ENCODE data around the gene ROR1. TPM values are rescaled to one million over a fixed set of nuclear protein-coding genes. Genes with fewer than 3 reads are reported as not detected.

Gene ROR1
- total and polyA plus RNA-seq, 2 of the 13 experiments (the other 11 are each of a cell fraction or from before 2014, with no cell fraction given) = 0.58 to 2.3 TPM

- no peaks in the 10 kb centered on the region for H3K79me2 ChIP-seq (ENCODE audit: insufficient read depth, low read length)
- H3K9me3 ChIP-seq (ENCODE audit: low read length) = no peaks in the 10 kb centered on the region
- ATAC-seq = no peak
- in situ Hi-C loops (cut with HindIII; ENCODE audit: extremely low pct_ligation_motif_present, low pct_unique_long_range_greater_than_20kb) = no loop called here
- H3K27me3 ChIP-seq (ENCODE audit: control insufficient read depth in 1 of 2, insufficient read depth in 2 of 2, low read length in 2 of 2) = no peaks in the 10 kb centered on the region
- WGBS (ENCODE audit: low lambda C conversion rate) = 66% methylated on average over 2 of the region's 2 CpGs
- no peaks in the 10 kb centered on the region for H4K20me1 ChIP-seq (ENCODE audit: insufficient read depth, low read length)
- POLR2A ChIA-PET = no interaction called here
- no peak for DNase-seq (ENCODE audit: low spot score)
- no peak for FAIRE-seq
- no peak overlapping the region for H3K9ac ChIP-seq (ENCODE audit: insufficient read depth, low read depth, low read length)
- BruUV-seq (replicated peaks) = no TSS peak
- no peak overlapping the region for H3K27ac ChIP-seq (ENCODE audit: extremely low read length, insufficient read depth, low read length)
- H3K4me2 ChIP-seq (ENCODE audit: low read depth, low read length) = no peak overlapping the region
- intact Hi-C loops (cut with micrococcal nuclease; ENCODE audit: unreplicated experiment) = no loop called here
- H3K4me3 ChIP-seq (replicated peaks in 1 of 3; ENCODE audit: insufficient read depth in 1 of 3, low read depth in 2 of 3, low read length in 3 of 3) = no peak overlapping the region
- TF ChIP-seq MIXL1 (CRISPR knock-in tag; IDR thresholded peaks at IDR 0.05) = no peak
- no peak for TF ChIP-seq PAF1 (CRISPR knock-in tag; IDR thresholded peaks at IDR 0.05)
- CTCF ChIA-PET (ENCODE audit: low intra/inter-chr PET ratio, low total read pairs) = no interaction called here
- H3K4me1 ChIP-seq (ENCODE audit: insufficient read depth, low read length) = no peaks in the 10 kb centered on the region
- no peaks in the 10 kb centered on the region for H3K36me3 ChIP-seq (replicated peaks in 1 of 2; ENCODE audit: control insufficient read depth in 1 of 2, insufficient read depth in 2 of 2, low read length in 2 of 2)
- no peak overlapping the region for H2AFZ ChIP-seq (ENCODE audit: low read length)
Measured at GRCh38 chr1:63857478-63857877, 83.7 kb downstream of the ROR1 start.

- Histone ChIP-seq H3K27me3 (ENCODE audit: control insufficient read depth in 1 of 2, insufficient read depth in 2 of 2, low read length in 2 of 2) (no peaks in the 10 kb centered on the region), H3K4me2 (ENCODE audit: low read depth, low read length) (no peak overlapping the region), H3K4me1 (ENCODE audit: insufficient read depth, low read length) (no peaks in the 10 kb centered on the region), H3K9me3 (ENCODE audit: low read length) (no peaks in the 10 kb centered on the region), H3K36me3 (replicated peaks in 1 of 2; ENCODE audit: control insufficient read depth in 1 of 2, insufficient read depth in 2 of 2, low read length in 2 of 2) (no peaks in the 10 kb centered on the region), H3K79me2 (ENCODE audit: insufficient read depth, low read length) (no peaks in the 10 kb centered on the region), H3K4me3 (replicated peaks in 1 of 3; ENCODE audit: insufficient read depth in 1 of 3, low read depth in 2 of 3, low read length in 3 of 3) (no peak overlapping the region), H3K9ac (ENCODE audit: insufficient read depth, low read depth, low read length) (no peak overlapping the region), H4K20me1 (ENCODE audit: insufficient read depth, low read length) (no peaks in the 10 kb centered on the region), H2AFZ (ENCODE audit: low read length) (no peak overlapping the region), H3K27ac (ENCODE audit: extremely low read length, insufficient read depth, low read length) (no peak overlapping the region)
- CTCF ChIA-PET (ENCODE audit: low intra/inter-chr PET ratio, low total read pairs) = no interaction called here
- in situ Hi-C loops (cut with HindIII; ENCODE audit: extremely low pct_ligation_motif_present, low pct_unique_long_range_greater_than_20kb) (no loop called here), intact Hi-C loops (cut with micrococcal nuclease; ENCODE audit: unreplicated experiment) (no loop called here)
- DNase-seq (ENCODE audit: low spot score) = no peak
- ATAC-seq = no peak
- no peak for FAIRE-seq
- POLR2A ChIA-PET = no interaction called here
- BruUV-seq (replicated peaks) = no TSS peak
- TF ChIP-seq ZNF616 (CRISPR knock-in tag; IDR thresholded peaks at IDR 0.05; ENCODE audit: low read depth) (no peak), ZNF609 (CRISPR knock-in tag; IDR thresholded peaks at IDR 0.05; ENCODE audit: borderline replicate concordance) (no peak), ZMYM4 (CRISPR knock-in tag; IDR thresholded peaks at IDR 0.05) (no peak), ZNF580 (CRISPR knock-in tag; IDR thresholded peaks at IDR 0.05; ENCODE audit: borderline replicate concordance, low read depth) (no peak), ATF1 (CRISPR knock-in tag; IDR thresholded peaks at IDR 0.05) (no peak), ZHX2 (IDR thresholded peaks at IDR 0.05; ENCODE audit: low read depth) (no peak), ZHX2 (CRISPR knock-in tag; IDR thresholded peaks at IDR 0.05; ENCODE audit: borderline replicate concordance) (no peak)
Measured at GRCh38 chr1:63858153-63858552, 84.3 kb downstream of the ROR1 start.

All from HepG2 (cell line).